Adrenal gland (tissue), 5 donors: ENCODE results near the gene ITGA7.

Source experiments
- CTCF ChIP-seq, 6 experiments: fragments of 450-650 bp in 4 of 6; fragments of 200-600 bp in 2 of 6; sonication (generic) in 1 of 6; IDR thresholded peaks; 1 replicate in 5 of 6; 2 replicates in 1 of 6; pipeline versions ENCODE4 v1.5.1 to v1.8.0; 2016 to 2021; ENCODE audit warnings: antibody characterized with exemption in 6 of 6, mild to moderate bottlenecking in 2 of 6, moderate library complexity in 1 of 6
- POLR2A ChIP-seq, 2 donors: fragments of 450-650 bp; IDR thresholded peaks; one replicate each; pipeline ENCODE4 v1.6.1; 2017; ENCODE audit warnings: antibody characterized with exemption in 2 of 2, mild to moderate bottlenecking in 2 of 2, moderate library complexity in 1 of 2
- donor health status: DM: no; HTN: no; CAD: no.

- no peak for TF ChIP-seq CTCF (IDR thresholded peaks at IDR 0.05)
- no peak for TF ChIP-seq POLR2A (IDR thresholded peaks at IDR 0.05)
Measured at GRCh38 chr12:55700255-55701018, 7.3 kb downstream of the ITGA7 start.
